GM12878 (cell line): ENCODE results near the gene NCF4. TPM values are rescaled to one million over a fixed set of nuclear protein-coding genes. Genes with fewer than 3 reads are reported as not detected.

Source experiments
- ATAC-seq: fragments of 200-7000 bp; cut with Tn5 transposase; 3 replicates; pipeline ENCODE4 v1.9.1; 2020; ENCODE audit warnings: mild to moderate bottlenecking, moderate library complexity
- BruUV-seq: library from RNA; stranded (reverse); fragments of 400-500 nt; replicated peaks from 2 replicates; lab custom pipeline; 2021; lab: Mats Ljungman, UMichigan
- CTCF ChIA-PET: fragments of 300-600 bp; sonication (Branson Sonifier 250); formaldehyde crosslinking; extraction: SDS; loops from one replicate; lab custom pipeline; 2021; ENCODE audit warnings: inconsistent platforms; lab: Yijun Ruan, JAX
- POLR2A ChIA-PET: fragments of 350-600 bp; formaldehyde crosslinking; extraction: SDS; loops from one replicate; lab custom pipeline; 2021; ENCODE audit warnings: inconsistent platforms; lab: Charles Lee
- RAD21 ChIA-PET: fragments of 300-600 bp; sonication (Branson Sonifier 250); formaldehyde crosslinking; loops from one replicate; lab custom pipeline; 2023; ENCODE audit warnings: antibody characterized with exemption; ENCODE audit not compliant: unreplicated experiment; lab: Charles Lee
- SMC1A ChIA-PET: fragments of 300-600 bp; sonication (Branson Sonifier 250); formaldehyde crosslinking; loops from one replicate; lab custom pipeline; 2023; ENCODE audit not compliant: unreplicated experiment, uncharacterized antibody; lab: Charles Lee
- DNase-seq: peaks from one replicate; pipeline ENCODE4 v3.0.0-alpha.2; 2011; ENCODE audit warnings: low read depth, low spot score
- FAIRE-seq: peaks from 3 replicates; lab custom pipeline; 2011; peaks lifted over from hg19 to GRCh38; lab: Jason Lieb, UNC
- H2AFZ ChIP-seq: 2 replicates; pipeline ENCODE4 v1.6.0; 2011; ENCODE audit warnings: low read depth, low read length, control low read depth; ENCODE audit not compliant: control insufficient read depth
- H3K27ac ChIP-seq: 2 replicates; pipeline ENCODE4 v1.5.1; 2011; ENCODE audit warnings: control low read depth; ENCODE audit not compliant: control insufficient read depth, insufficient read depth
- H3K27me3 ChIP-seq, 2 experiments: replicated peaks in 1 of 2; 2 replicates each; pipeline versions ENCODE4 v1.6.0 to v1.6.1; 2011; ENCODE audit warnings: low read length in 1 of 2; ENCODE audit not compliant: control insufficient read depth in 2 of 2, insufficient read depth in 2 of 2
- H3K36me3 ChIP-seq, 2 experiments: 2 replicates each; pipeline ENCODE4 v1.5.1; 2011; ENCODE audit warnings: low read length in 1 of 2; ENCODE audit not compliant: control insufficient read depth in 2 of 2, insufficient read depth in 2 of 2
- H3K4me1 ChIP-seq: 2 replicates; pipeline ENCODE4 v1.6.1; 2011; ENCODE audit warnings: mild to moderate bottlenecking, low read length, moderate library complexity, mixed read lengths; ENCODE audit not compliant: control insufficient read depth, insufficient read depth
- H3K4me2 ChIP-seq: 2 replicates; pipeline ENCODE4 v1.6.0; 2011; ENCODE audit warnings: control low read depth; ENCODE audit not compliant: control insufficient read depth, insufficient read depth
- H3K4me3 ChIP-seq: fragments of 200-600 bp; sonication (generic); 2 replicates; pipeline ENCODE4 v1.5.1; 2016
- H3K79me2 ChIP-seq: 2 replicates; pipeline ENCODE4 v1.6.0; 2011; ENCODE audit warnings: low read length; ENCODE audit not compliant: control insufficient read depth, insufficient read depth
- H3K9ac ChIP-seq: 2 replicates; pipeline ENCODE4 v1.8.0; 2011; ENCODE audit warnings: low read length, control low read depth, mixed read lengths; ENCODE audit not compliant: control insufficient read depth, insufficient read depth
- H3K9me3 ChIP-seq: replicated peaks from 3 replicates; pipeline ENCODE4 v1.5.1; 2011; ENCODE audit warnings: mild to moderate bottlenecking, low read length; ENCODE audit not compliant: control insufficient read depth, insufficient read depth
- H4K20me1 ChIP-seq: 2 replicates; pipeline ENCODE4 v1.6.0; 2011; ENCODE audit not compliant: control insufficient read depth, insufficient read depth
- ESRRA ChIP-seq: IDR thresholded peaks from 2 replicates; pipeline ENCODE4 v1.6.1; 2012; ENCODE audit warnings: mild to moderate bottlenecking, low read length, improper control_type of control experiment
- JUNB ChIP-seq: IDR thresholded peaks from 2 replicates; pipeline ENCODE4 v1.6.1; 2016; ENCODE audit warnings: antibody characterized with exemption, mild to moderate bottlenecking
- NFYA ChIP-seq: IDR thresholded peaks from 2 replicates; pipeline ENCODE4 v1.6.1; 2011; ENCODE audit warnings: low read depth, mild to moderate bottlenecking, low read length, improper control_type of control experiment, borderline replicate concordance
- SREBF1 ChIP-seq: IDR thresholded peaks from 2 replicates; pipeline ENCODE4 v1.6.1; 2012; ENCODE audit warnings: mild to moderate bottlenecking, low read length
- SREBF2 ChIP-seq: IDR thresholded peaks from 2 replicates; pipeline ENCODE4 v1.6.1; 2012; ENCODE audit warnings: mild to moderate bottlenecking, low read length
- ZBED1 ChIP-seq: IDR thresholded peaks from 2 replicates; pipeline ENCODE4 v1.6.1; 2016; ENCODE audit warnings: borderline replicate concordance
- ZNF384 ChIP-seq: IDR thresholded peaks from 2 replicates; pipeline ENCODE4 v1.6.1; 2012; ENCODE audit warnings: low read depth, mild to moderate bottlenecking, low read length, improper control_type of control experiment, borderline replicate concordance
- WGBS: methylation state at CpG from one replicate; pipeline ENCODE4 v1.1.6; 2016; ENCODE audit warnings: low lambda C conversion rate; ENCODE audit not compliant: insufficient replicate concordance, insufficient coverage; ENCODE audit errors: missing lambda C conversion rate; 5-methylcytosine and 5-hydroxymethylcytosine counted together
- in situ Hi-C: fragments of 300-500 bp; cut with MboI; formaldehyde crosslinking; loops from 9 replicates; pipeline ENCODE4 v1.14.3; 2018; ENCODE audit warnings: mixed read lengths
- intact Hi-C: fragments of 100-400 bp; cut with micrococcal nuclease; formaldehyde crosslinking; loops from one replicate; pipeline ENCODE4 v1.14.2; 2022; ENCODE audit not compliant: unreplicated experiment
- polyA plus RNA-seq, 11 experiments: library from polyadenylated mRNA; depleted of rRNA in 4 of 11; unstranded in 6 of 11; stranded (reverse) in 5 of 11; fragments of >200 nt; fragmentation: Nextera tagmentation in 4 of 11; fragmentation: Illumina TruSeq in 1 of 11; extraction: Ambion mirVana in 4 of 11; extraction: Trizol in 1 of 11; gene quantifications; 1 replicate in 1 of 11; 2 replicates in 10 of 11; pipeline versions ENCODE4 v1.2.1 to v1.2.3, GENCODE V29; 2011 to 2016; ENCODE audit warnings: inconsistent platforms in 2 of 11, missing spikeins in 2 of 11, low read depth in 1 of 11
- total RNA-seq, 4 experiments: library from RNA; depleted of rRNA in 3 of 4; stranded (reverse); fragments of >200 nt in 3 of 4; fragmentation: Illumina TruSeq in 1 of 4; extraction: Trizol in 1 of 4; gene quantifications; 2 replicates each; pipeline versions ENCODE4 v1.2.1 to v1.2.3, GENCODE V29; 2013 to 2021
- TF ChIP-seq, protein P1 (sequence below): IDR thresholded peaks from 2 replicates; pipeline ENCODE4 v1.6.1; 2012; ENCODE audit warnings: low read depth, low read length, improper control_type of control experiment

NCF4 gene
- total and polyA plus RNA-seq, 10 of the 15 experiments (the other 5 are each of a cell fraction or from before 2014, with no cell fraction given): 22.9 to 136 (median 72.5) TPM

DNA sequence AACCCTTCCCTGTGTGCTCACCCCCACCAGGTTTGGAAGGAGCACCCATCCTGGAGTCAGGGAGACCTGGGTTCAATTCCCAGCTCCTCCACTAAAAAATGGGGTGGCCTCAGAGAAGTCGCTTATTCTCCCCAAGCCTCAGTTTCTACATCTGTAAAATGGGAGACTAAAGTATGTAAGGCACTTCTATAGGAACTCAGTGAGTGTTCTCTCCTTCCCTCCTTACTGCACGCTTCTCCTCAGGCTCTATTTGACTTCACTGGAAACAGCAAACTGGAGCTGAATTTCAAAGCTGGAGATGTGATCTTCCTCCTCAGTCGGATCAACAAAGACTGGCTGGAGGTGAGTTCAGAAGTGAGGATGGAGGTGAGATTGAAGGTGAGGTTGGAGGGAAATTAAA lies 11.3 kb downstream of the NCF4 start:
- ChIA-PET RAD21 (no interaction called here), SMC1A (interaction anchor here (0.7 to 1.2 kb wide), 3 partner anchors 47 to 176 kb away, joined by 3 read pairs; no protein-coding TSS in a partner anchor), CTCF (interaction anchor here (0.9 to 1.3 kb wide), 2 partner anchors 74 to 106 kb away, joined by 3 to 8 read pairs; no protein-coding TSS in a partner anchor), POLR2A (no interaction called here)
- FAIRE-seq: no peak
- Histone ChIP-seq H3K36me3 (peaks cover 9 to 26% of the 10 kb centered on the region in 2 experiments), H4K20me1 (no peaks in the 10 kb centered on the region), H3K9ac (no peak overlapping the region), H3K4me1 (peaks cover 16% of the 10 kb centered on the region), H3K27ac (no peak overlapping the region), H3K4me3 (no peak overlapping the region), H3K4me2 (no peak overlapping the region), H3K79me2 (no peaks in the 10 kb centered on the region), H3K9me3 (no peaks in the 10 kb centered on the region), H3K27me3 (no peaks in the 10 kb centered on the region), H2AFZ (no peak overlapping the region)
- no TSS peak for BruUV-seq
- TF ChIP-seq ESRRA (no peak), ZNF384 (no peak), JUNB (no peak), ZBED1 (no peak), NFYA (no peak), SREBF1 (no peak), SREBF2 (no peak)
- TF ChIP-seq, protein P1, sequence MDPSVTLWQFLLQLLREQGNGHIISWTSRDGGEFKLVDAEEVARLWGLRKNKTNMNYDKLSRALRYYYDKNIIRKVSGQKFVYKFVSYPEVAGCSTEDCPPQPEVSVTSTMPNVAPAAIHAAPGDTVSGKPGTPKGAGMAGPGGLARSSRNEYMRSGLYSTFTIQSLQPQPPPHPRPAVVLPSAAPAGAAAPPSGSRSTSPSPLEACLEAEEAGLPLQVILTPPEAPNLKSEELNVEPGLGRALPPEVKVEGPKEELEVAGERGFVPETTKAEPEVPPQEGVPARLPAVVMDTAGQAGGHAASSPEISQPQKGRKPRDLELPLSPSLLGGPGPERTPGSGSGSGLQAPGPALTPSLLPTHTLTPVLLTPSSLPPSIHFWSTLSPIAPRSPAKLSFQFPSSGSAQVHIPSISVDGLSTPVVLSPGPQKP: no peak
- in situ Hi-C loops: no loop called here
- WGBS: 97% methylated on average over 3 of the region's 3 CpGs
- no peak for DNase-seq
- intact Hi-C loops: no loop called here
- no peak for ATAC-seq
